GM19193 (cell line): ENCODE data around the gene TMEM247.

ENCODE experiments used
- POLR2A ChIP-seq: IDR thresholded peaks from 4 replicates; pipeline ENCODE4 v1.6.1; 2011; ENCODE audit not compliant: insufficient read depth, insufficient read length; ENCODE audit errors: extremely low read depth

Gene TMEM247

GRCh38 chr2:46447649-46448048 is 31.7 kb upstream of the TMEM247 start:
- no peak for TF ChIP-seq POLR2A

- TF ChIP-seq POLR2A, result no peak
These were observed 31.3 kb upstream of the TMEM247 start for GRCh38 chr2:46448111-46448510.

- TF ChIP-seq POLR2A, result no peak
These were observed 30.7 kb upstream of the TMEM247 start for GRCh38 chr2:46448641-46449040.

GRCh38 chr2:46449700-46450099 is 29.7 kb upstream of the TMEM247 start:
- no peak for TF ChIP-seq POLR2A

- TF ChIP-seq POLR2A, result no peak
These were observed 28.1 kb upstream of the TMEM247 start for GRCh38 chr2:46451131-46451711.

GRCh38 chr2:46456789-46457188 is 22.6 kb upstream of the TMEM247 start:
- TF ChIP-seq POLR2A, result no peak

- no peak for TF ChIP-seq POLR2A
These were observed 20.4 kb upstream of the TMEM247 start for GRCh38 chr2:46458763-46459500.

GRCh38 chr2:46459694-46460093 is 19.7 kb upstream of the TMEM247 start:
- no peak for TF ChIP-seq POLR2A

- TF ChIP-seq POLR2A, result no peak
These were observed 19.0 kb upstream of the TMEM247 start for GRCh38 chr2:46460241-46460921.

GRCh38 chr2:46461011-46461674 is 18.2 kb upstream of the TMEM247 start:
- no peak for TF ChIP-seq POLR2A

GRCh38 chr2:46461709-46462171 is 17.6 kb upstream of the TMEM247 start:
- no peak for TF ChIP-seq POLR2A

GRCh38 chr2:46462936-46463335 is 16.4 kb upstream of the TMEM247 start:
- no peak for TF ChIP-seq POLR2A

- no peak for TF ChIP-seq POLR2A
These were observed 10.2 kb upstream of the TMEM247 start for GRCh38 chr2:46469116-46469515.

GRCh38 chr2:46469700-46470099 is 9.7 kb upstream of the TMEM247 start:
- TF ChIP-seq POLR2A, result no peak

- no peak for TF ChIP-seq POLR2A
These were observed 9.2 kb upstream of the TMEM247 start for GRCh38 chr2:46470114-46470628.
